GM21528 (cell line): ENCODE data around the gene CRTC3.

Source experiments
- ATAC-seq: cut with Tn5 transposase; IDR thresholded peaks from one replicate; pipeline ENCODE4 v1.9.1; 2021; ENCODE audit warnings: mild to moderate bottlenecking, moderate library complexity; ENCODE audit not compliant: unreplicated experiment, low FRiP score

CRTC3 gene

GRCh38 chr15:90591524-90591923 lies 61.8 kb downstream of the CRTC3 start:
- ATAC-seq: no peak

- ATAC-seq: no peak
These were observed 62.6 kb downstream of the CRTC3 start for GRCh38 chr15:90592131-90592881.

- no peak for ATAC-seq
These were observed 63.9 kb downstream of the CRTC3 start for GRCh38 chr15:90593499-90594158.

GRCh38 chr15:90594301-90594738 lies 64.6 kb downstream of the CRTC3 start:
- ATAC-seq: peak; percentile 24

- ATAC-seq: peak; percentile 20
These were observed 66.0 kb downstream of the CRTC3 start for GRCh38 chr15:90595763-90596155.

- no peak for ATAC-seq
These were observed 67.2 kb downstream of the CRTC3 start for GRCh38 chr15:90596943-90597342.

GRCh38 chr15:90597577-90597976 lies 67.9 kb downstream of the CRTC3 start:
- ATAC-seq: peak; percentile 37

GRCh38 chr15:90598031-90598577 lies 68.4 kb downstream of the CRTC3 start:
- ATAC-seq: peak; percentile 39

GRCh38 chr15:90598679-90599078 lies 69.0 kb downstream of the CRTC3 start:
- no peak for ATAC-seq

- no peak for ATAC-seq
These were observed 69.4 kb downstream of the CRTC3 start for GRCh38 chr15:90599116-90599515.

GRCh38 chr15:90599644-90600043 lies 69.9 kb downstream of the CRTC3 start:
- ATAC-seq: no peak

- ATAC-seq: no peak
These were observed 71.2 kb downstream of the CRTC3 start for GRCh38 chr15:90600954-90601353.

GRCh38 chr15:90603893-90604292 lies 74.2 kb downstream of the CRTC3 start:
- no peak for ATAC-seq

GRCh38 chr15:90606641-90607040 lies 76.9 kb downstream of the CRTC3 start:
- ATAC-seq: no peak

- ATAC-seq: no peak
These were observed 77.6 kb downstream of the CRTC3 start for GRCh38 chr15:90607361-90607760.

GRCh38 chr15:90609242-90610180 lies 79.8 kb downstream of the CRTC3 start:
- ATAC-seq: no peak

- no peak for ATAC-seq
These were observed 80.5 kb downstream of the CRTC3 start for GRCh38 chr15:90610190-90610589.

GRCh38 chr15:90611157-90611556 lies 81.4 kb downstream of the CRTC3 start:
- no peak for ATAC-seq

GRCh38 chr15:90617171-90617570 lies 87.4 kb downstream of the CRTC3 start:
- no peak for ATAC-seq

- no peak for ATAC-seq
These were observed 88.0 kb downstream of the CRTC3 start for GRCh38 chr15:90617668-90618097.
